RWPE2 (cell line): ENCODE measurements around the gene COMMD8.

Experiments used
- ATAC-seq: fragments of 200-7000 bp; cut with Tn5 transposase; 3 replicates; pipeline ENCODE4 v1.9.1; 2021; ENCODE audit warnings: low read depth
- DNase-seq: peaks from one replicate; pipeline ENCODE4 v3.0.0-alpha.2; 2020; ENCODE audit warnings: low spot score
- H3K27ac ChIP-seq: fragments of 450-650 bp; 2 replicates; pipeline ENCODE4 v1.5.1; 2017; ENCODE audit warnings: mild to moderate bottlenecking; ENCODE audit not compliant: poor library complexity, severe bottlenecking
- H3K27me3 ChIP-seq: fragments of 250-450 bp; sonication (Bioruptor Pico); 2 replicates; pipeline ENCODE4 v1.5.1; 2021; ENCODE audit warnings: mild to moderate bottlenecking, moderate library complexity; ENCODE audit not compliant: insufficient read depth, poor library complexity, severe bottlenecking
- H3K36me3 ChIP-seq: fragments of 250-450 bp; sonication (Bioruptor Pico); 2 replicates; pipeline ENCODE4 v1.5.1; 2020; ENCODE audit warnings: low read depth, mild to moderate bottlenecking, moderate library complexity
- H3K4me1 ChIP-seq: fragments of 250-450 bp; sonication (Bioruptor Pico); 2 replicates; pipeline ENCODE4 v1.5.1; 2021; ENCODE audit warnings: mild to moderate bottlenecking, moderate library complexity; ENCODE audit not compliant: insufficient read depth, poor library complexity, severe bottlenecking
- H3K4me3 ChIP-seq: fragments of 250-450 bp; sonication (Bioruptor Pico); 2 replicates; pipeline ENCODE4 v1.5.1; 2021; ENCODE audit warnings: mild to moderate bottlenecking, moderate library complexity; ENCODE audit not compliant: severe bottlenecking
- H3K9me3 ChIP-seq: fragments of 250-450 bp; sonication (Bioruptor Pico); 2 replicates; pipeline ENCODE4 v1.5.1; 2021; ENCODE audit warnings: mild to moderate bottlenecking, moderate library complexity; ENCODE audit not compliant: severe bottlenecking
- TF ChIP-seq, protein P1 (sequence below): fragments of 450-650 bp; IDR thresholded peaks from one replicate; pipeline ENCODE4 v1.5.1; 2017; ENCODE audit warnings: mild to moderate bottlenecking, moderate library complexity; ENCODE audit not compliant: poor library complexity, severe bottlenecking

The COMMD8 gene

GRCh38 chr4:47425628-47426027, 37.9 kb downstream of the COMMD8 start:
- H3K36me3 ChIP-seq = no peaks in the 10 kb centered on the region
- TF ChIP-seq, protein P1, sequence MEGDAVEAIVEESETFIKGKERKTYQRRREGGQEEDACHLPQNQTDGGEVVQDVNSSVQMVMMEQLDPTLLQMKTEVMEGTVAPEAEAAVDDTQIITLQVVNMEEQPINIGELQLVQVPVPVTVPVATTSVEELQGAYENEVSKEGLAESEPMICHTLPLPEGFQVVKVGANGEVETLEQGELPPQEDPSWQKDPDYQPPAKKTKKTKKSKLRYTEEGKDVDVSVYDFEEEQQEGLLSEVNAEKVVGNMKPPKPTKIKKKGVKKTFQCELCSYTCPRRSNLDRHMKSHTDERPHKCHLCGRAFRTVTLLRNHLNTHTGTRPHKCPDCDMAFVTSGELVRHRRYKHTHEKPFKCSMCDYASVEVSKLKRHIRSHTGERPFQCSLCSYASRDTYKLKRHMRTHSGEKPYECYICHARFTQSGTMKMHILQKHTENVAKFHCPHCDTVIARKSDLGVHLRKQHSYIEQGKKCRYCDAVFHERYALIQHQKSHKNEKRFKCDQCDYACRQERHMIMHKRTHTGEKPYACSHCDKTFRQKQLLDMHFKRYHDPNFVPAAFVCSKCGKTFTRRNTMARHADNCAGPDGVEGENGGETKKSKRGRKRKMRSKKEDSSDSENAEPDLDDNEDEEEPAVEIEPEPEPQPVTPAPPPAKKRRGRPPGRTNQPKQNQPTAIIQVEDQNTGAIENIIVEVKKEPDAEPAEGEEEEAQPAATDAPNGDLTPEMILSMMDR = no peak
- DNase-seq (no peak), ATAC-seq (no peak)
- H3K4me1 ChIP-seq = no peaks in the 10 kb centered on the region
- no peak overlapping the region for H3K27ac ChIP-seq
- no peak overlapping the region for H3K4me3 ChIP-seq
- peaks cover 6% of the 10 kb centered on the region for H3K27me3 ChIP-seq
- H3K9me3 ChIP-seq = no peaks in the 10 kb centered on the region

DNA sequence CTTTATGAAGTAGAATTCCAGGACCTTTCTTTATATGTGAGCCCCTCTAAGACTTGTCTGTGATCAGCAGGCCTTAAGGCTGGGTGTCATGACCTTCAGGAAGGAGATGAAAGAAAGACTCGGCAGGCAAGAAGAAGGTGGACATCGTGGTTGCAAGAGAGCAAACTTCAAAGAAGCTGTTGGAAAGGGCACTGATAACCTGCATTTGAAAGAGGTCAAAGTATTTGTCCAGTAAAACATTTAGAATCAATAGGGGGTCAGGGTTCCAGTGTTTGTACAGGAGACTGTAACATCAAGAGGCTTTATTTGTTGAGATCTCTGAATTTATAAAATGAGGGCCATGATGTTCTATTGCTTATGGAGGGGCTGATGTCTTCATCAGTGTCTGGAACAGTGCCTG, 44.2 kb downstream of the COMMD8 start:
- Histone ChIP-seq H3K27me3 (peaks cover 6% of the 10 kb centered on the region), H3K9me3 (no peaks in the 10 kb centered on the region), H3K27ac (no peak overlapping the region), H3K4me3 (no peak overlapping the region), H3K36me3 (no peaks in the 10 kb centered on the region), H3K4me1 (no peaks in the 10 kb centered on the region)
- DNase-seq (no peak), ATAC-seq (no peak)
- TF ChIP-seq, protein P1 = no peak

DNA sequence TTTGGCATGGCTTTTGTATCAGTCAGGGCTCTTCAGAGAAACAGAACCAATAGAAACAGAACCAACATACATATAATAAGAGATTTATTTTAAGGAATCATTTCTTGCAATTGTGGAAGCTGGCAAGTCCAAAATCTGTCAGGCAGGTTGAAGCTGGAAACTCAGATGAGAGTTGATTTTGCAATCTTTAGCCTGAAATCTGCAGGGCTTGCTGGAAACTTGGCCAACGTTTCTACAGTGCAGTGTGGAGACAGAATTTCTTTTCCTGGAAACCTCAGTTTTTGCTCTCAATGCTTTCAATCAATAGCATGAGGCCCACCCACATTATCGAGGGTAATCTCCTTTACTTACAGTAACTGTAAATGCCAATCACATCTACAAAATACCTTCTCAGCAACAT, 45.4 kb downstream of the COMMD8 start:
- no peaks in the 10 kb centered on the region for H3K9me3 ChIP-seq
- DNase-seq (no peak), ATAC-seq (no peak)
- H3K4me3 ChIP-seq = no peak overlapping the region
- H3K4me1 ChIP-seq = no peaks in the 10 kb centered on the region
- TF ChIP-seq, protein P1 = no peak
- no peaks in the 10 kb centered on the region for H3K27me3 ChIP-seq
- no peaks in the 10 kb centered on the region for H3K36me3 ChIP-seq
- no peak overlapping the region for H3K27ac ChIP-seq

- H3K4me1 ChIP-seq = no peaks in the 10 kb centered on the region
- ATAC-seq (no peak; the same call in 2 of the 3 replicates), DNase-seq (no peak)
- TF ChIP-seq, protein P1 = no peak
- no peak overlapping the region for H3K4me3 ChIP-seq
- no peak overlapping the region for H3K27ac ChIP-seq
- H3K27me3 ChIP-seq = peaks cover 4% of the 10 kb centered on the region
- no peaks in the 10 kb centered on the region for H3K36me3 ChIP-seq
- H3K9me3 ChIP-seq = no peaks in the 10 kb centered on the region
Measured at GRCh38 chr4:47415719-47416118, 47.8 kb downstream of the COMMD8 start.

- Histone ChIP-seq H3K4me3 (no peak overlapping the region), H3K4me1 (no peaks in the 10 kb centered on the region), H3K9me3 (no peaks in the 10 kb centered on the region), H3K27me3 (peaks cover 12% of the 10 kb centered on the region), H3K27ac (no peak overlapping the region), H3K36me3 (no peaks in the 10 kb centered on the region)
- no peak for ATAC-seq
- no peak for DNase-seq
- TF ChIP-seq, protein P1 = no peak
Measured at GRCh38 chr4:47413521-47413920, 50.0 kb downstream of the COMMD8 start.
